ENCODE data around the gene USF2. TPM values are rescaled to one million over a fixed set of nuclear protein-coding genes. Genes with fewer than 3 reads are reported as not detected.

The USF2 gene
- total RNA-seq, 1 donor, result 51.6 TPM

DNA sequence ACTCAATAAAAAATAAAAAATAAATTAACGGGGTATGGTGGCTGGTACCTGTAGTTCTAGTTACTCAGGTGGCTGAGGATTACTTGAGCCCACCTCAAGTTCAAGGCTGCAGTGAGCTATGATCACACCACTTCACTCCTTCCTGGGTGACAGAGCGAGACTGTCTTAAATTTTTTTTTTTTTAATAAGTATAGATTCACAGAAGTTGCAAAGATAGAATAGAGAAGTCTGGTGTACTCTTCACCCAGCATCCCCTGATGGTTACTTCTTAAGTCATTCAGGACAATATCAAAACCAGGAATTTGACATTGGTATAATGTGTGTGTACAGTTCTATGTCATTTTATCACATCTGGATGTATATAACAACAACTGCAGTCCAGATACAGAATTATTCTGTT is 52.5 kb downstream of the USF2 start:
- H3K4me3 ChIP-seq (ENCODE audit: low read depth, low read length), result no peak overlapping the region
- no peak for TF ChIP-seq CTCF (IDR thresholded peaks at IDR 0.05; ENCODE audit: insufficient read depth, low read length)
- no peak for DNase-seq (ENCODE audit: low read depth)

DNA sequence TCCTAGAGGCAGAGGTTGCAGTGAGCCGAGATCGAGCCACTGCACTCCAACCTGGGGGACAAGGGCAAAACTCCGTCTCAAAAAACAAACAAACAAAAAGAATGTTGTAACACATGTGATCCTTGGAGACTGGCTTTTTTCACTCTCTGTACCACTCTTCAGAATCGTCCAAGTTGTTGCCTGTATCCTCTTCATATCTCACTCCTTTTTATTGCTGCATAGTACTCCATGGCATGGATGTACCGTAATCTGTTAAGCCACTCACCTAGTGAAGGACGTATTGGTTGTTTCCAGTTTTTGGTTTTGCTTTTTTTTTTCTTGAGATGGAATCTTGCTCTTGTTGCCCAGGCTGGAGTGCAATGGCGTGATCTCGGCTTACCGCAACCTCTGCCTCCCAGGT is 53.3 kb downstream of the USF2 start:
- TF ChIP-seq CTCF (IDR thresholded peaks at IDR 0.05; ENCODE audit: insufficient read depth, low read length), result no peak
- DNase-seq (ENCODE audit: low read depth), result no peak
- H3K4me3 ChIP-seq (ENCODE audit: low read depth, low read length), result no peak overlapping the region

GRCh38 chr19:35327642-35328041 is 58.9 kb downstream of the USF2 start:
- no peak for TF ChIP-seq CTCF (IDR thresholded peaks at IDR 0.05; ENCODE audit: insufficient read depth, low read length)

GRCh38 chr19:35328851-35329285 is 60.1 kb downstream of the USF2 start, which contains the start of gene CD22:
Gene CD22, plus strand, starts transcription at chr19:35329187. Its CDS starts 2,854 bp downstream, at chr19:35332041.
- no peak for TF ChIP-seq CTCF (IDR thresholded peaks at IDR 0.05; ENCODE audit: insufficient read depth, low read length)
- H3K4me3 ChIP-seq (ENCODE audit: low read depth, low read length), result no peak within 1 kb of the TSS
- no peak for DNase-seq (ENCODE audit: low read depth)

More at GRCh38 chr19:35327642-35328041, 58.9 kb downstream of the USF2 start:
- H3K4me3 ChIP-seq (ENCODE audit: low read depth, low read length), result no peak overlapping the region
- no peak for DNase-seq (ENCODE audit: low read depth)

DNA sequence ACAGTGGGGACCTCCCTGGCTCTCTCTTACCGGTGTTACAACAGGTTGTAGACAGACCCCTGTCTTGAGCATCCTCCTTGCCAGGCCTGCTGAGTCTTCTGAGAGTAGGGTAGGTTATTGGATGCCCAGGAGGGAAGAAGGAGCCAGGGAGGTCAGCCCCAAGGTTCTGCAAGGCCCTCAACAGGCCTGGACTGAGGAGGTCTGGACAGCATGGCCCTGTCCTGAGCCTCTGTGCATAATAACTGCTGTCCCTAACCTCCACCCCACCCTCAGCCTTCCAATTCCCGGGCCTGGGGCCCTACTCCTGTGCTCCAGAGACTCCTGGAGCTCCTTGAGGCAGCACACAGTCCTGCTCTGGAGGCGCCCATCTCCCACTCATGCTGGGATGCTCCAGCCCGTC is 60.6 kb downstream of the USF2 start:
- TF ChIP-seq CTCF (IDR thresholded peaks at IDR 0.05; ENCODE audit: insufficient read depth, low read length), result no peak
- no peak overlapping the region for H3K4me3 ChIP-seq (ENCODE audit: low read depth, low read length)
- no peak for DNase-seq (ENCODE audit: low read depth)

Other genes with a start within 250 kb of the USF2 start
- gene SCN1B, start 238.5 kb upstream of the USF2 start, total RNA-seq (ENCODE audit: low replicate concordance), result 7.0 and 12.1 TPM in 2 replicates
- gene HPN, start 227.2 kb upstream of the USF2 start, total RNA-seq (ENCODE audit: low replicate concordance), result 0.98 TPM in 1 of 2 replicates, not detected in the other
- gene FXYD3, start 153.1 kb upstream of the USF2 start, total RNA-seq (ENCODE audit: low replicate concordance), result 1.3 TPM in 1 of 2 replicates, not detected in the other
- gene LGI4, start 133.9 kb upstream of the USF2 start, total RNA-seq (ENCODE audit: low replicate concordance), result 0.09 and 3.7 TPM in 2 replicates
- 2.5 and 6.5 TPM in 2 replicates for gene FXYD1, start 130.1 kb upstream of the USF2 start, total RNA-seq (ENCODE audit: low replicate concordance)
- gene FXYD7, start 125.7 kb upstream of the USF2 start, total RNA-seq (ENCODE audit: low replicate concordance), result not detected in 2 replicates
- gene FXYD5, start 114.2 kb upstream of the USF2 start, total RNA-seq (ENCODE audit: low replicate concordance), result 11.5 and 59.8 TPM in 2 replicates
- gene FAM187B, start 40.2 kb upstream of the USF2 start, total RNA-seq (ENCODE audit: low replicate concordance), result not detected in 2 replicates
- 0.54 TPM in 1 of 2 replicates, not detected in the other for gene LSR, start 20.0 kb upstream of the USF2 start, total RNA-seq (ENCODE audit: low replicate concordance)
- not detected in 2 replicates for gene HAMP, start 13.6 kb downstream of the USF2 start, total RNA-seq (ENCODE audit: low replicate concordance)
- not detected in 2 replicates for gene MAG, start 23.2 kb downstream of the USF2 start, total RNA-seq (ENCODE audit: low replicate concordance)
- gene CD22, start 60.2 kb downstream of the USF2 start, total RNA-seq (ENCODE audit: low replicate concordance), result not detected in 2 replicates
- not detected in 2 replicates for gene FFAR1, start 78.9 kb downstream of the USF2 start, total RNA-seq (ENCODE audit: low replicate concordance)
- not detected in 2 replicates for gene FFAR3, start 89.5 kb downstream of the USF2 start, total RNA-seq (ENCODE audit: low replicate concordance)
- gene GPR42, start 102.1 kb downstream of the USF2 start, total RNA-seq (ENCODE audit: low replicate concordance), result not detected in 2 replicates
- gene FFAR2, start 179.3 kb downstream of the USF2 start, total RNA-seq (ENCODE audit: low replicate concordance), result not detected in 2 replicates
- not detected in 2 replicates for gene KRTDAP, start 221.5 kb downstream of the USF2 start, total RNA-seq (ENCODE audit: low replicate concordance)
- gene DMKN, start 244.7 kb downstream of the USF2 start, total RNA-seq (ENCODE audit: low replicate concordance), result 11.4 and 63.0 TPM in 2 replicates

Measured in fibroblast of the aortic adventitia (primary cell).